ENCODE data around the gene BACE2. TPM values are rescaled to one million over a fixed set of nuclear protein-coding genes. Genes with fewer than 3 reads are reported as not detected.

The BACE2 gene
- total and polyA plus RNA-seq, 5 experiments from 2014 or later, result 0.27 to 2.9 (median 1.7) TPM; not detected in 1

GRCh38 chr21:41210426-41211059 lies 42.6 kb downstream of the BACE2 start:
- Mint-ChIP-seq H3K9me3 (no peaks in the 10 kb centered on the region), H3K4me3 (no peak overlapping the region), H3K27ac (no peak overlapping the region), H3K36me3 (no peaks in the 10 kb centered on the region), H3K4me1 (peaks cover 0 to 4% (median 1%) of the 10 kb centered on the region in 4 donors), H3K27me3 (peaks cover 12 to 49% (median 26%) of the 10 kb centered on the region in 5 donors)
- ATAC-seq (no peak), DNase-seq (no peak)
- POLR2A ChIA-PET, result no interaction called here

DNA sequence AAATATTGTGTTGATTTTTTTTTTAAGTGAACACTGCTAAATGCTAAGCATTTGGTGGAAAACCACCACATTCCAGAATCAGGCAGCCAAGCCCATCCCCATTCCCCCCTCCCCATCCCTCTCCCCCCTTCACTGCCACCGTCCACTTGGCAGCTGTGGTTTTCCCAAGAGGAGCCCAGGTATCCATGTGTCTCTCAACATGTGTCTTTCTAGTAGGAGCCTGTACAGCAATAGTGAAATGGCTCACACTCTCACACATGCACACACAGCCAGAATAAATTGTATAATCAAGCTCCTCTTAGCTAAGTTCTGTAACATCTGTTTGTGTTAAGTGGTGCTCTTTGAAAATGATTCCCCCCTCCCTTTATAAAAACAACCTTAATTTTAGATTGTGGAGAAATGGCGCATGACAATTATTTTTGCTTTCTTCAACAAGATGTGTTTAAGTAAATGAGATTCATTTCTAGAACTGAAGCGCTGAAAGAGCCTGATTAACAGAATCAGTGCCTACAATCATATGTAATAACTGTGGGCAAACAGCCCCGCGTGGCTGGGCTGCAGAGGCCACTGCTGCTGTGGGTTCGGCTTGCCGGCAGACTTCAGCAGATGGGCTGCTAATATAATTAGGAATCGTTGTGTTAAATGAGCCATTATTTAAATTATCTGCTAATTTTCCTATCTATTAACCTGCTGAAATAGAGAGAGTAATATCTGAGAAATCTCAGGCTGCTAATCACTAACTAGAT lies 43.3 kb downstream of the BACE2 start:
- POLR2A ChIA-PET, result no interaction called here
- Mint-ChIP-seq H3K9me3 (no peaks in the 10 kb centered on the region), H3K27ac (no peak overlapping the region), H3K36me3 (no peaks in the 10 kb centered on the region), H3K4me3 (no peak overlapping the region), H3K27me3 (peaks cover 16 to 56% (median 30%) of the 10 kb centered on the region in 5 donors), H3K4me1 (peaks cover 0 to 8% (median 2%) of the 10 kb centered on the region in 4 donors)
- no peak for DNase-seq
- no peak for ATAC-seq

GRCh38 chr21:41213021-41213420 lies 45.1 kb downstream of the BACE2 start:
- ATAC-seq (no peak), DNase-seq (no peak)
- POLR2A ChIA-PET, result no interaction called here
- peaks cover 19 to 60% (median 29%) of the 10 kb centered on the region in 5 donors for H3K27me3 Mint-ChIP-seq
- H3K9me3 Mint-ChIP-seq, result no peaks in the 10 kb centered on the region
- no peak overlapping the region for H3K4me3 Mint-ChIP-seq
- H3K27ac Mint-ChIP-seq, result no peak overlapping the region
- peaks cover 0 to 8% (median 2%) of the 10 kb centered on the region in 4 donors for H3K4me1 Mint-ChIP-seq
- no peaks in the 10 kb centered on the region for H3K36me3 Mint-ChIP-seq

GRCh38 chr21:41215856-41216408 lies 48.0 kb downstream of the BACE2 start:
- Mint-ChIP-seq H3K9me3 (no peaks in the 10 kb centered on the region), H3K4me1 (peaks cover 0 to 8% (median 0%) of the 10 kb centered on the region in 4 donors), H3K27ac (peak overlapping the region in 1 of 10 donors; percentile 17), H3K4me3 (no peak overlapping the region), H3K36me3 (no peaks in the 10 kb centered on the region), H3K27me3 (peaks cover 19 to 52% (median 26%) of the 10 kb centered on the region in 5 donors)
- POLR2A ChIA-PET, result no interaction called here
- ATAC-seq (no peak), DNase-seq (no peak)

- H3K36me3 Mint-ChIP-seq, result no peaks in the 10 kb centered on the region
- ATAC-seq (no peak), DNase-seq (no peak)
- H3K4me1 Mint-ChIP-seq, result peaks cover 0 to 8% (median 0%) of the 10 kb centered on the region in 4 donors
- H3K27ac Mint-ChIP-seq, result peak overlapping the region in 1 of 10 donors; percentile 17
- H3K9me3 Mint-ChIP-seq, result no peaks in the 10 kb centered on the region
- peaks cover 19 to 52% (median 26%) of the 10 kb centered on the region in 5 donors for H3K27me3 Mint-ChIP-seq
- no peak overlapping the region for H3K4me3 Mint-ChIP-seq
- POLR2A ChIA-PET, result no interaction called here
Measured at GRCh38 chr21:41216486-41216885, 48.5 kb downstream of the BACE2 start.

- H3K36me3 Mint-ChIP-seq, result no peaks in the 10 kb centered on the region
Measured at GRCh38 chr21:41217671-41218385, 49.9 kb downstream of the BACE2 start.

DNA sequence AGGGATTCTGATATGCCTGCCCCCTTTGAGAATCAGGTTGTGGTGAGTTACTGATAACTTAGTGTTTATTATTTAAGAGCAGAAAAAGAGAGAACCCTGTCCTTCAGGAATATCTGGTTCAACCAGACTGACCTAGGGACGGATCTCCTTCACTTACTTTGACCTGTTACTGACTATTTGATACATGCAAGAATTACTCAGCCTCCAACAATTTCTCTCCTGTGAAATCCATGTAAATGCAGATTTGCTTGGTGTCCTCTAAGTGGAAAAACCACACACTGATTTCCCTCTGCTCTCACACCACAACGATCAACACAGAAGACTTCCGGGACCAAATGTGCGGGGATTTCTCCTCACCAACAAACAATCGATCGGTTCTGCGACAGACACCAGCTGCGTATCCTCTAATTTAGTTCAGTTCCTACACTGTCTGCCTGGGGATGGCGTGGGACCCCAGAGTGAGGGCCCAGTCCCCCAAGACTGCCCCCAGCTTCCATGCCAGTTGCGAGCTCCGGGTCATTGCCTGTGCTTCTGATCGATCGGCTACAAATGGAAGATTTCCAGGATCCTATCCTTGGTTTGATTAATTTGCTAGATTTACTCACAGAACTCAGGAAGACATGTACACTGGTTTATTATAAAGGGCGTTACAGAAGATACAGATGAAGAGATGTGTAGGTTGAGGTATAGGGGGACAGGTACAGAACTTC lies 51.7 kb downstream of the BACE2 start:
- no peaks in the 10 kb centered on the region for H3K9me3 Mint-ChIP-seq
- peaks cover 0 to 8% (median under 1%) of the 10 kb centered on the region in 4 donors for H3K4me1 Mint-ChIP-seq
- H3K4me3 Mint-ChIP-seq, result no peak overlapping the region
- no peaks in the 10 kb centered on the region for H3K36me3 Mint-ChIP-seq
- ATAC-seq (no peak), DNase-seq (no peak)
- H3K27ac Mint-ChIP-seq, result no peak overlapping the region
- POLR2A ChIA-PET, result no interaction called here
- H3K27me3 Mint-ChIP-seq, result peaks cover 7 to 30% (median 16%) of the 10 kb centered on the region in 5 donors

More at GRCh38 chr21:41217671-41218385, 49.9 kb downstream of the BACE2 start:
- Mint-ChIP-seq H3K9me3 (no peaks in the 10 kb centered on the region), H3K27ac (no peak overlapping the region), H3K27me3 (peaks cover 16 to 38% (median 26%) of the 10 kb centered on the region in 5 donors), H3K4me3 (no peak overlapping the region), H3K4me1 (peaks cover 0 to 8% (median under 1%) of the 10 kb centered on the region in 4 donors)
- DNase-seq, result no peak
- ATAC-seq, result no peak
- POLR2A ChIA-PET, result no interaction called here

- no peak for DNase-seq
- ATAC-seq, result no peak
- no peaks in the 10 kb centered on the region for H3K9me3 Mint-ChIP-seq
- H3K4me3 Mint-ChIP-seq, result no peak overlapping the region
- peaks cover 0 to 8% (median under 1%) of the 10 kb centered on the region in 4 donors for H3K4me1 Mint-ChIP-seq
- no peaks in the 10 kb centered on the region for H3K36me3 Mint-ChIP-seq
- POLR2A ChIA-PET, result no interaction called here
- peaks cover 6 to 24% (median 11%) of the 10 kb centered on the region in 5 donors for H3K27me3 Mint-ChIP-seq
- H3K27ac Mint-ChIP-seq, result peak overlapping the region in 1 of 10 donors; percentile 75
Measured at GRCh38 chr21:41220208-41220733, 52.3 kb downstream of the BACE2 start.

DNA sequence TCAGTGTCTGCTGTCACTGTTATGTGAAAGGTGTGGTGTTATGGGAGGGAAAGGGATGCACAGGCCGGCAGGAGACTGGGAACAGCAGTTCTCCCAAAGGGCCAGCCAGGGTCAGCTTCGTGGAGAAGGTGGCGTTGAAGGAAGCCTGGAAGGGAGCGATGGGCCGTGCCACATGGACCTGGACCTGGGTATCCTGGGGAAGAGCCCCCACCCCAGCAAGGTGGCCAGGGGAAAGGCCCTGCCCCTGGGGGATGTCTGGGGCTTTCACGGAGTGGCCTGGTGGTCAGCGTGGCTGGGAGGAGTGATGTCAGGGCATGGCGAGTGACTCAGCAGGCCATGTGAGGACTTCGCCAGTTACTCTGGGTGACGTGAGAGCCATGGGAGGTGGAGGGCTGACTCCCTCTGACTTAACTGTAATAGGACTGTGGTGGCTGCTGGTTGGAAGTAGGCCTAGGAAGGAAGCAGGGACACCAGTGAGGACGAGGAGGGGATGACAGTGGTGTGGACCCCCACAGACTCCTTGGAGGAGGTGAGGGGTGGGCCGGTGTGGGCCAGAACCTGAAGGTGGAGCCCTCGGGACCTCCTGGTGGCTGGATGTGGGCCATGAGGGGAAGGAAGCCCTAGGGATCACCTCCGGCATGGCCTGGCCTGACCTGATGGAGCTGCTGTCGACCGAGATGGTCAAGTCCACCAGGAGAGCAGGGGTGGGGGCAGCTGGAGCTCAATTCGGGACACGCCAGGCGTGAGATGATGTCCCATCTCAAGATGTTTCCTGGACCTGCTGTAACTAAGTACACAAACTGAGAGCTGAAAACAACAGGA lies 54.5 kb downstream of the BACE2 start:
- Mint-ChIP-seq H3K27ac (no peak overlapping the region), H3K4me1 (peaks cover 0 to 2% (median 0%) of the 10 kb centered on the region in 4 donors), H3K9me3 (no peaks in the 10 kb centered on the region), H3K27me3 (peaks cover 1 to 11% (median 5%) of the 10 kb centered on the region in 5 donors), H3K4me3 (no peak overlapping the region), H3K36me3 (no peaks in the 10 kb centered on the region)
- POLR2A ChIA-PET, result no interaction called here
- DNase-seq, result no peak
- no peak for ATAC-seq

DNA sequence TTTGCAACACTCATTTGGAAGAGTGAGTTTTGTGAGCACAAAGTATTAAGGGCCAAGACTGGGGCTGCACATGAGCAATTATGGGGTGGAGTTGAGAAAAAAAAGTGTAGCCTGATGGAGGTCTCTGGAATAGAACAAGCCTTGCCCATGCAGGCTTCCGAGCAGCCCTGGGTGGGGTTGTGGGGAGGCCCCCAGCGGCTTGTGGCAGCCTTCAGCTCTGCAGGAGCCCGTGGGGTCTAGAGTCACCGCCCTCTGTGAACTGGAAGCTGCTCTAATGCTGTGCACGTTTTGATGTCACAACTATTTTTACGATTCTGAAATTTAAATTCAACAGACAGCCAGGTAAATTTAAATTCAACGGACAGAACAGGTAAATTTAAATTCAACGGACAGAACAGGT lies 58.9 kb downstream of the BACE2 start:
- Mint-ChIP-seq H3K4me3 (no peak overlapping the region), H3K27ac (no peak overlapping the region), H3K4me1 (peaks cover 2 to 20% (median 6%) of the 10 kb centered on the region in 4 donors), H3K36me3 (no peaks in the 10 kb centered on the region), H3K9me3 (peaks cover 0 to 4% (median 0%) of the 10 kb centered on the region in 9 donors), H3K27me3 (peaks cover 0 to 20% (median 5%) of the 10 kb centered on the region in 5 donors)
- POLR2A ChIA-PET, result no interaction called here
- ATAC-seq, result no peak
- no peak for DNase-seq

GRCh38 chr21:41227357-41228005 lies 59.5 kb downstream of the BACE2 start:
- H3K27me3 Mint-ChIP-seq, result peaks cover 1 to 20% (median 6%) of the 10 kb centered on the region in 5 donors
- H3K36me3 Mint-ChIP-seq, result no peaks in the 10 kb centered on the region
- peak overlapping the region in 1 of 10 donors; percentile 68 for H3K27ac Mint-ChIP-seq
- POLR2A ChIA-PET, result no interaction called here
- DNase-seq (no peak), ATAC-seq (no peak)
- peaks cover 0 to 25% (median 6%) of the 10 kb centered on the region in 4 donors for H3K4me1 Mint-ChIP-seq
- peaks cover 0 to 4% (median 0%) of the 10 kb centered on the region in 9 donors for H3K9me3 Mint-ChIP-seq
- no peak overlapping the region for H3K4me3 Mint-ChIP-seq

All from naive thymus-derived CD8-positive, alpha-beta T cell (primary cell).